GM19455 (cell line): ENCODE measurements around the gene TSPAN4.
A peak's percentile ranks its signal among the peaks of the same experiment; 100 is the strongest.

Experiments
- ATAC-seq: cut with Tn5 transposase; IDR thresholded peaks from one replicate; pipeline ENCODE4 v1.9.1; 2021; ENCODE audit not compliant: unreplicated experiment

Gene TSPAN4

DNA sequence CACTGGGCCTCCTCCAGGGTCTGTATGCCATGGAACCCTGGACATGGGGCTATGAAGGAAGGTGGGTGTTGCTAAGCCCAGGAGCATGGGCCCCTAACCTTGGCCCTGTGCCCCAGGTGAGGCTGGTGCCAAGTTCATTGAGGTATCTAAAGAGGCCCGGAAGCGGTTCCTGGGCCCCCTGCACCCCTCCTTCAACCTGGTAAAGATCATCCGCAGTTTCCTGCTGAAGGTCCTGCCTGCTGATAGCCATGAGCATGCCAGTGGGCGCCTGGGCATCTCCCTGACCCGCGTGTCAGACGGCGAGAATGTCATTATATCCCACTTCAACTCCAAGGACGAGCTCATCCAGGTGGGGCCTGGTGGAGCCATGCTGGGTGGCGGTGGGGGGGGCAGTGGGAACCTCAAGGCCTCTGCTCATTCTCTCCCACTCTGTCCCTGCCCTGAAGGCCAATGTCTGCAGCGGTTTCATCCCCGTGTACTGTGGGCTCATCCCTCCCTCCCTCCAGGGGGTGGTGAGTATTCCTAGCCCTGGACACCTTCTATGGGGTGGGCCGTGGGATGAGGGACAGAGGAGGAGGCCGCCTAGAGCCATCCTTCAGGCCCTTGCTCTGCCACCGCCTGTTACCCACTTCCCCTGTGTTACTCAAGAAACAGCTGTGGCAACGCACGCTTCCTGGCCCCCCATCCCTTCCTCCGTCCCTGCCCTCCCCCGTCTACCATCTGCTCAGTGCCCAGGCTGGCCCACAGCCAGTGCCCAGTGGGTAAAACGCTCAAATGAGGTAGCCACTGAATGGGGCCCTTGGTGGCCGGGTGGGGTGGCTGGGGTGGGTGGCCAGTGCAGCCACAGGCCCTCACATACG, 20.9 kb upstream of the TSPAN4 start:
- ATAC-seq: no peak

DNA sequence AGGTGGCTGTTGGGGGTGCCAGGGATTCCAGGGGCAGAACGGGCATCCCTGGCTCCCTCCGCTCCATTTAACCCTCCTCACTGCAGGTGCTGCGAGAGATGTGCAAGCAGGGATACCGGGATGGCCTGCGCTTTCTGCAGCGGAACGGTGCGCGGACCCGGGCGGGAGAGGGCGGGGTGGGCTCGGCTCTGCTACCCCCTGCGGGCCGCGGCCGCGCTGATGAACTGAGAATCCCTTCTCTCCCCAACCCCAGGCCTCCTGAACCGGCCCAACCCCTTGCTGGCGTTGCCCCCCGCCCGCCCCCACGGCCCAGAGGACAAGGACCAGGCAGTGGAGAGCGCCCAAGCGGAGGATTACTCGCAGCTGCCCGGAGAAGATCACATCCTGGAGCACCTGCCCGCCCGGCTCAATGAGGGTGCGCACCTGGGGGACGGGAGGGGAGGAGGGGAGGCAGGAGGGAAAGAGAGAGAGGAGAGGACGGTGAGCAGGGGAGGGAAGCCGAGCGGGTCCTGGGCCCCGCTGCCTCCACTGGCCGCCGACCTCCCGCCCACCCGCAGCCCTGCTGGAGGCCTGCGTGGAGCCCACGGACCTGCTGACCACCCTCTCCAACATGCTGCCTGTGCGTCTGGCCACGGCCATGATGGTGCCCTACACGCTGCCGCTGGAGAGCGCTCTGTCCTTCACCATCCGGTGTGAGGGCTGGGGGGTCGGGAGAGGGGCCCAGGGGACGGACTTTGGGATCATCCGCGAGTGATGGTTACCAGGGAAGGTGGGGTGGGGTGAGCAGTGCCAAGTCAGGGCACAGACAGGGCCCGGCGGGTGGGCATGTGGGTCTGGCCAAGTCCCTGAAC, 19.0 kb upstream of the TSPAN4 start:
- no peak for ATAC-seq

DNA sequence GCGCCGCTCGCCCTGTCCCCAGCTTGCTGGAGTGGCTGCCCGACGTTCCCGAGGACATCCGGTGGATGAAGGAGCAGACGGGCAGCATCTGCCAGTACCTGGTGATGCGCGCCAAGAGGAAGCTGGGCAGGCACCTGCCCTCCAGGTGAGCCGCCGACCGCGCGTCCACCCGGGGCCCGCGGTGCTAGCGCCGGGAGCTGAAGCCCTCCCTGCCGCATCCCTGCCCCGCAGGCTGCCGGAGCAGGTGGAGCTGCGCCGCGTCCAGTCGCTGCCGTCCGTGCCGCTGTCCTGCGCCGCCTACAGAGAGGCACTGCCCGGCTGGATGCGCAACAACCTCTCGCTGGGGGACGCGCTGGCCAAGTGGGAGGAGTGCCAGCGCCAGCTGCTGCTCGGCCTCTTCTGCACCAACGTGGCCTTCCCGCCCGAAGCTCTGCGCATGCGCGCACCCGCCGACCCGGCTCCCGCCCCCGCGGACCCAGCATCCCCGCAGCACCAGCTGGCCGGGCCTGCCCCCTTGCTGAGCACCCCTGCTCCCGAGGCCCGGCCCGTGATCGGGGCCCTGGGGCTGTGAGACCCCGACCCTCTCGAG, 18.3 kb upstream of the TSPAN4 start:
- no peak for ATAC-seq

DNA sequence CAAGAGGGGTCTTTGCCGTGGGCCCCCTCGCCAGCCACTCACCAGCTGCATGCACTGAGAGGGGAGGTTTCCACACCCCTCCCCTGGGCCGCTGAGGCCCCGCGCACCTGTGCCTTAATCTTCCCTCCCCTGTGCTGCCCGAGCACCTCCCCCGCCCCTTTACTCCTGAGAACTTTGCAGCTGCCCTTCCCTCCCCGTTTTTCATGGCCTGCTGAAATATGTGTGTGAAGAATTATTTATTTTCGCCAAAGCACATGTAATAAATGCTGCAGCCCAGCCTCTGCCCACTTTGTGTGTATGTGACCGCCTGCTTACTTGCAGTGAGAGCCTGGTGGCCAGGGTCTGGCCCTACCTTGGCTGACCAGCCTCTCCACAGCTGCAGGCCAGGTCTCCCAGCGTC, 17.7 kb upstream of the TSPAN4 start:
- ATAC-seq: no peak

DNA sequence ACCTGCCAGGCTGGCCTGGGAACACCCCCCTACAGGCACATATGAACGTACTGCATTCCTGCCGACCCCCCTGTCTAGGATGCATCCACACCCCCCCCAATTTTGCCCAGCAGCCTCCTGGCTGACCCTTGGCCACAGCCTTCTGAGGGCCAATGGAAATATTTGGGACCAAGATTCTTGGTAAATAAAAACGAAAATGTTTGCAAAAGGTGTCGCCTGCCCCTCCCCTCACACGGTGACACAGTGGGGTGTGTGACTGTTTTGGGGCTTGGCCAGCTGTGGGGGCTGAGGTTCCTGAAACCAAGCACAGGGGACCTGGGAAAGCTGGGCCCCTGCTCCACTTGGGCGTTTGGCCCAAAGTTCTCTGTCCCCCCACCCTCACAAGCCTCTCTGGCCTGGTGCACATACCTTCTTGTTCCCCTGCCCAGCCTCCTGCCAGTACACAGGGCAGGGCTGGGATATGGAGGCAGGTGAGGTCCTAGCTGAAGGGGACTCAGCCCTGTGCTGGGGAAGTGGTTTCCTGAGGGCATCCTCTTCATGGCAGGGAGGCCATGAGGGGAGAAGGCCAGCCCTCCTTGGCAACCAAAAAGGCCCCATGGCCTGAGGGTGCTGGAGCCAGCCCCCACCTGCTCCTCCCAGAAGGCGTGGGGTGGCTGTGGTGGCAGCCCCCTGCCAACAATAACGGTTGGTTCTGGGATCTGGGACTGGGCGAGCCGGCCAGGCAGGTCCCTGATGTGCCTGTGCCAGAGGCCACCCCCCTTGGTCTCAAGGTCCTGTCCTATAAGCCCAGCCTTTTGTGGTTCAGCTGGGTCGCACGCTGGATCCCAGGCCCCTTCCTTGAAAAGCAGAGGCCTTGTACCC, 17.1 kb upstream of the TSPAN4 start:
- no peak for ATAC-seq

DNA sequence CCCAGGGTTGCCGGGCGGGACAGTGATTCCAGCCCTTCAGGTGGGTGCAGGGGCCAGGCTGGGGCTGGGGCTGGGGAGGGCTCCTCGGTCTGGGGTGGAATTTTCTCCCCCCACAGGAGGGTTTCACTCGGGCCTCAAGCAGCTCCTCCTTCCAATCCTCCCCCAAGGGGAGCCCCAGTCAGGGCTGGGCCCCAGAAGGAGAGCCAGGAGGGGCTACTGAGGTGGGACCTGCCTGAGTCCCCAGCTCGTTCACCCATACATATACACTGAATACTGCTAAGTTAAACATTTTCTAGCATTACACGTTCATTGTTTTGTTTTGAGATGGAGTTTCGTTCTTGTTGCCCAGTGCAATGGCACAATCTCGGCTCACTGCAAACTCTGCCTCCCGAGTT, 16.4 kb upstream of the TSPAN4 start:
- ATAC-seq: no peak

DNA sequence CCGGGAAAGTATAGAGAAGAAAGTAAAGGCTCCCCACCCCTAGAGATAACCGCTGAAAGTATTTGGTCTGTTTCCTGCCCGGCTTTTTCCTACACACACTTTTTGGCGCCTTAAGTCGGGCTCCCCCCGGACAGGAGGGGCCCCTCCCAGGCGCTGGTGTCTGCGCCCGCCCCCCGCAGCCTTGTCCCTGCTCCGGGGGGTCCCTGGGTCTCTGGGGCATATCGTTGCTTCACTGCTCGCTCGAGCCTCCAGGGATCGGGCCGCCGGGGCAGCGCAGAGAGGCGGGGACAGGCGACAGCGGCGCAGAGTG, 15.9 kb upstream of the TSPAN4 start:
- ATAC-seq: peak; percentile 13

DNA sequence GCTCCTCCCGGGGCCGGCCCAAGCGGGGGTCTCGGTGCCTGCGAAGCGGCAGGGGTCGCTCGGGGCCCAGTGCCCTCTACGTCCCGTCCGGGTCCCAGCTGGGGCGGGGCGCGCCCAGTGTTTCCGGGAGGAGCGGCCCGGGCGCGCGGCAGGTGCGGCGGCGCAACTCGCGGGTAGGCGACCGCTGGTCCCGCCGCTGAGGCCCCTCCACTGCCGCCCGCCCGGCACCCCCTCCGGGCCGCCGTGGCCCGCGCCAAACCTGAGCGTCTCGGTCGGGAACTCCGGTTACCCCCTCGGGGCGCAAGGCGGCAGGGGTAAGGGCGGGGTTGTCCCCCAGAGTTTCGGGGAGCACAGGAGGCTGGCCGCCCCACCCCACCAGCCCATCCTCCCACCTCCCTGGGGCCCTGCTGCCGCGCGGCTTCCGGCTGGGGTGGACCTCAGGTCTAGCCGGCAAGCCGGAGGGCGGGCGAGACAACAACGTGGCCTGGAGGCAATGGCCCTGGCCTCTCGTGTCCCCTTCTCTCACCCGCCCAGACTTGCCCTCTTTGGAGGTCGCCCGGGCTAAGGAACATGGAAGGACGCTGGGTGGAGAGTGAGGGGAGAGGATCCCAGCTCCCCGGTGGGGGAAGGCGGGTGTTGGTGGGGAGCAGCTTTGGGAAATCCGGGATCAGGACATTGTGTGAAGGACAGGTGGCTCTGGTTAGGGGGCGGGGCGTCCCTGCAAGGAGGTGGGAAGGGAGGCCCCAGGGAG, 15.3 kb upstream of the TSPAN4 start:
- peak; percentile 36 for ATAC-seq

DNA sequence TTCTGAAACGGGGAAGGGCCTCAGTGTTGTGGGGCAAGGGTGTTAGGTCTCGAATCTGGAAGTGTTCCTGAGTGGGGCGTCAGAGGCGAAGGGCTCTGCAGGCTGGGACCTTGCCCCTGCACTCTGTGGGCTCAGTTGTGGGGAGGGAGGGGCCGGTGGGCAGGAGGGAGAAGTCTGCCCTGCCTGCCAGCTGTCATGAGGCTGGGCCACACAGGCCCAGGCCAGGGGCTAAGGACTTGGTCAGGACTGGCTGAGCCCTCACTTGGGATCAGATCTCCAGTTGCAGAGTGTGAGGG, 14.8 kb upstream of the TSPAN4 start, which contains the start of gene CRACR2B:
Gene CRACR2B (plus strand): TSS at position 23 of the 296 bp plus-strand sequence. CDS start 689 bp downstream, outside the sequence.
- no peak for ATAC-seq

DNA sequence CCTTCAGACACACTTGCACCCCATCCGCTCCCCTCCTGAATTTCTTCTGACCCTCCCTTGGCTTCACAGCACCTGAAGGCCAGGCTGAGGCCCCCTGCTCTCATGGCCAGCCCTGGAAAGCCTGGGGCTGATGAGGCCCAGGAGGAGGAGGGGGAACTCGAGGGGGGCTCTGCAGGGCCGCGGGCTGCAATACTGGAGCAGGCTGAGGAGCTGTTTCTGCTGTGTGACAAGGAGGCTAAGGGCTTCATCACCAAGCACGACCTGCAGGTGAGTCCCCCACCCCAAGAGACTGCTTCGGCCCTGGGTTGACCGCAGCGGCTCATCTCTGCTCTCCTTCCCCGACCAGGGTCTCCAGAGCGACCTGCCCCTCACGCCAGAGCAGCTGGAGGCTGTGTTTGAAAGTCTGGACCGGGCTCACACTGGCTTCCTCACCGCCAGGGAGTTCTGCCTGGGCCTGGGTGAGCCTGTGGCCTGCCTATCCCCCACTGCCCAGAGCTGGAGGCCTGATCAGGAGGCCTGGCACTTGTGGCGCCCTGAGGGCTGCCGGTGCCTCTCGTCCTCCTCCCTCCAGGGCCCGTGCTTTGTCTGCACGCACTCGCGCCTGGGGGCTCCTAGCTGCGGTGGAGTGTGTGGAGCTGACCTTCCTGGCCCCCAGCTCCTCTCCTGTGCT, 14.0 kb upstream of the TSPAN4 start:
- no peak for ATAC-seq

DNA sequence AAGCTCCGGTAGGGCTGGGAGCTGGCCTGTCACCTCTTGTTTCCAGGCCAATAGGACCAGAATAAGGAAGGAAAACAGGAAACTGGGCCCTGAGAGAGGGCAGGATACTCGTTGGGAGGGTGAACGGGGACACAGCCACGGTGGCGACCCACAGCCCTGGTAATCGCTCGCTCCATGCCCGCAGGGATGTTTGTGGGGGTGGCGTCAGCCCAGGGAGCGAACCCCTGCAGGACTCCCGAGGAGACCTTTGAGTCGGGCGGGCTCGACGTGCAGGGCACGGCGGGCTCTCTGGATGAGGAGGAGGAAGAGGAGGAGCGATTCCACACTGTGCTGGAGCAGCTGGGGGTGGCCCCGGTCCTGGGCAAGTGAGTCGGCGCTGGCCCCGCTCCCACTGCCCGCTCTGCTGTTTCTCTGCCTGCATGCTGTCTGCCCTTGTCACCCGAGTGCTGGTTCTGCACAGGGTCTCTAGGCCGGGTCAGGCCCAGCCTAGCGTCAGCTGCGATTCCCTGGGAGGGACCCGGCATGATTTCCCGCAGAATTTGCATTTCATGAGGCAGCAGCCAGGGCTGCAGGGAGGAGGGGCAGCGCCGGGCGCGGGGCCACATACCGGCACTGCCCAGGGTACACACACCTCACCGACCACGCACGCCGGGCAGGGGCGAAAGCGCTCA, 13.3 kb upstream of the TSPAN4 start:
- no peak for ATAC-seq

DNA sequence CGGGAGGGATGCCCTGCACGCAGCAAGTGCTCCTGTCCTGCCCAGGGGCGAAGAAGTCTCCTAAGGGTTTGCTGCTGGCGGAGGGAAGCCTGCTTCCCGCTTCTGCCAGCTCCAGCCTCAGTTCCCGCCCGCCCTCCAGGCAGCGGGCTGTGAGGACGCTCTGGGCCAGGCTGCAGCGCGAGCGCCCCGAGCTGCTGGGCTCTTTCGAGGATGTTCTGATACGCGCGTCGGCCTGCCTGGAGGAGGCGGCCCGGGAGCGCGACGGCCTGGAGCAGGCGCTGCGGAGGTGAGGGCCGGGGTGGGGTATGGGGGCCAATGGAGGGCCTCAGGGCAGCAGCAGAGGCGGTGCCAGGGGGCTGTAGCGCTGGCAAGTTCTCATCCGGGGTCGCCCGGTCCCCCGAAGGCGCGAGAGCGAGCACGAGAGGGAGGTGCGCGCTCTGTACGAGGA, 12.8 kb upstream of the TSPAN4 start:
- ATAC-seq: no peak

DNA sequence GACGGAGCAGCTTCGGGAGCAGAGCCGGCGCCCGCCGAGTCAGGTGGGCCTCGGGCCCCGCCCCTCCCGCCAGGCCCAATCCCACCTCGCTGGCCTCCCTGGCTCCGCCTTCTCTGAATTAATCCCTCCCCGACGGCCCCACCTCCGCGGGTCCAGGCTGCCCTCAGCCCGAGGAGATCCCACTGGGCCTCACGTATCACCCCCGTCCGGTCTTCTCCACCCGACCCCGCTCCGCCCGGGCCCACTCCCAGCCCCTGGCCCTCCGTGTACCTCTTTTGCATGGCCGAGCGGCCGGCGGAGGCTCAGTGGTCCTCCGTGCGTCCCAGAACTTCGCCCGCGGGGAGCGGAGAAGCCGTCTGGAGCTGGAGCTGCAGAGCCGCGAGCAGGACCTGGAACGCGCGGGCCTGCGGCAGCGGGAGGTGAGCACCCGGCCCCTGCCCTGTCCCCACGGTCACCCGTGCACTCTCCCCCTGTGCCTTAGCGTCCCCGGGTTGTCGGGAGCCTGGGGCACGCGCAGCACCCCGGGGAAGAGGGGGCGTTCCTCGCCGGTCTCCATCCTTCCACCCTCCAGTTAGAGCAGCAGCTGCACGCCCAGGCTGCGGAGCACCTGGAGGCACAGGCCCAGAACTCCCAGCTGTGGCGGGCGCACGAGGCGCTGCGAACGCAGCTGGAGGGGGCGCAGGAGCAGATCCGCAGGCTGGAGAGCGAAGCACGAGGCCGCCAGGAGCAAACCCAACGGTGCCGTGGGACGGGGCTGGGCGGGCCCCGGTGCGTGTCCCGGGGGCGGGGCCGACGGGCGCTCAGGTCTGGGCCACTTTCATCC, 12.1 kb upstream of the TSPAN4 start:
- ATAC-seq: peak; percentile 38

DNA sequence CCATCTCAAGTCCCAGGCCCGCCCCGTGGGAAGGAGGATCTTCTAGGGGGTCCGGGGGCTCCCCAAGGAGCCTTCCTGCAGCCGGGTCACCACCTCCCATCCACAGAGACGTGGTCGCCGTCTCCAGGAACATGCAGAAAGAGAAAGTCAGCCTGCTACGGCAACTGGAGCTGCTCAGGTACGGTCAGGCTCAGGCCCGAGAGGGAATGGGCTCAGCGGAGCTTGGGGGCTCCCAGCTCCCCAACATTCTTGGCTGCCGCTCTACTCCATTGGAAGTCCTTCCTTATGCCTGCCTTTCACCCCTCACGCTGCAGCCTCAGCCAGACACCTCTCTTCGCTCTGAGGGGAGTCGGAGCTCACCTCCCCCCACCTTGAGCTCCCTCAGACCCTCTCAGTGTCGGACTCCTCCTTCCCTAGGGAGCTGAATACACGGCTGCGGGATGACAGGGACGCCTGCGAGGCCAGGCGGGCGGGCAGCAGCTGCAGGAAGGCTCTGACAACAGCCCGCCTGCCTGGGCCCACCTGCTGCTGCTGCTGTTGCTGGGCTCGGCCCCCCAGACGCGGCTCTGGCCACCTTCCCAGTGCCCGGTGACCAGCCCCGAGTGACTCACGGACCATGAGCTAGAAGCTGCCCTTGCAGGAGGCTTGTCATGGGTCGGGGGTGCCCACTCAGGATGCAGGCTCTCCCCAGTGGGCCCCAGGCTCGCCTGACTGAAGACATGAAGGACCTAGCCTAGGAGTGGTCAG, 11.4 kb upstream of the TSPAN4 start:
- ATAC-seq: no peak

DNA sequence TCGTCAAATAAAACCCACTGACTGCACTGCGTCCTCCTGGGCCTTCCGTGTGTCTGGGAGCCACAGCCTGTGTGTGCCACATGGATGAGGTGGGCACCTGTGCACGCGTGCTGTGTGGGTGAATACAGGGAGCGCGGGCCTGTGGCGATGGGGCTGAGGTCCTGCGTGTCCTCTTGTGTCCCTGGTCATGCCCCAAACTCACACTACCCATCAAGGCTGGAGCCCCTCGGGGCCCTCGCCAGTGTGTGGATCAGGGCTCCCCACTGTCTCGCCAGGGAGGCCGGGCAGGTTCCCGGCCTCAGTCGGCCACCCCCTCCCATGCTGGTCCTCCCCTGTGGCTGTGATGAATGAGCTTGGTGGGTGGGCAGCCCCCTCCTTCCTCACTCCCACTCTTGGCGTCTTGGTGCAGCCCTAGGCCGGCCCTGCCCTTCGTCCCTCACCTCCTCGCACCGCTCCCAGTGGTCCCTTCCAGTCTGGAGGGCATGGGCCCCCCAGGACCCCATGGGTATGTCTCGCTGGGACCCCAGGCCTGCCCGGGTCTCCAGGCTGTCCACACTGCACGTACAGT, 10.6 kb upstream of the TSPAN4 start:
- no peak for ATAC-seq

DNA sequence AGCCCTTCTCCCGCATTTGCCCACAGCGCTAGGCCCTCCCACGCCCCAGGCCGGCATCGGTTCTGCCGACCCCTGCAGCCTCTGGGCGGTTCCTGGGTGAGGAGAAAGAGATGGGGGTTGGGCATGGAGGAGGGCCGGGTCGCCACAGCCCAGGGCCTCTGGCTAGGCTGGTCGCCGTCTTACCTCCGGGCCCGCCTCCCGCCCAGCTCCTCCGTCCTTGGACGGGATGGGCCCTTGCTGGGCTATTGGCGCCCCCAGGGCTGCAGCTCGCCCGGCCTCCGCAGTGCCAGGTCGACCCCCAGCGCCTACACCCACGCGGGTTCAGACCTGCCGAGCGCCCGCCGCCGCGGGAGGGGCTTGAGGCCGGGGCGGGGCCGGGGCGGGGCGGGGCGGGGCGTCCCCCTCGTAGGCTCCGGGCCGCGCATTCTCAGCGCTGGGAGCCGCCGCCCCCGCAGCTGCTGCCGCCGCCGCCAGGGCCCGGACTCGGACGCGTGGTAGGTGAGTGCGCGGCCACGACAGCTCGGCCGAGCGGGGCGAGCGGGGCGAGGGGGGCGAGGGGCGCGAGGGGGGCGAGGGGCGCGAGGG, 10.0 kb upstream of the TSPAN4 start, which contains the start of gene CD151:
Gene CD151 (plus strand): TSS at position 424 of the 585 bp plus-strand sequence. CDS start 3,118 bp downstream, outside the sequence.
- no peak for ATAC-seq
